HG02759 (cell line): Measurements from ENCODE around the gene WDFY4.
"Not testable (repeated sequence)": the region's sequence is repeated elsewhere in the genome, so short reads cannot be mapped to it uniquely, and the experiment has no call there.

Experiments
- ATAC-seq: cut with Tn5 transposase; IDR thresholded peaks from one replicate; pipeline ENCODE4 v1.9.1; 2021; ENCODE audit warnings: mild to moderate bottlenecking, moderate library complexity; ENCODE audit not compliant: unreplicated experiment

Gene WDFY4, protein sequence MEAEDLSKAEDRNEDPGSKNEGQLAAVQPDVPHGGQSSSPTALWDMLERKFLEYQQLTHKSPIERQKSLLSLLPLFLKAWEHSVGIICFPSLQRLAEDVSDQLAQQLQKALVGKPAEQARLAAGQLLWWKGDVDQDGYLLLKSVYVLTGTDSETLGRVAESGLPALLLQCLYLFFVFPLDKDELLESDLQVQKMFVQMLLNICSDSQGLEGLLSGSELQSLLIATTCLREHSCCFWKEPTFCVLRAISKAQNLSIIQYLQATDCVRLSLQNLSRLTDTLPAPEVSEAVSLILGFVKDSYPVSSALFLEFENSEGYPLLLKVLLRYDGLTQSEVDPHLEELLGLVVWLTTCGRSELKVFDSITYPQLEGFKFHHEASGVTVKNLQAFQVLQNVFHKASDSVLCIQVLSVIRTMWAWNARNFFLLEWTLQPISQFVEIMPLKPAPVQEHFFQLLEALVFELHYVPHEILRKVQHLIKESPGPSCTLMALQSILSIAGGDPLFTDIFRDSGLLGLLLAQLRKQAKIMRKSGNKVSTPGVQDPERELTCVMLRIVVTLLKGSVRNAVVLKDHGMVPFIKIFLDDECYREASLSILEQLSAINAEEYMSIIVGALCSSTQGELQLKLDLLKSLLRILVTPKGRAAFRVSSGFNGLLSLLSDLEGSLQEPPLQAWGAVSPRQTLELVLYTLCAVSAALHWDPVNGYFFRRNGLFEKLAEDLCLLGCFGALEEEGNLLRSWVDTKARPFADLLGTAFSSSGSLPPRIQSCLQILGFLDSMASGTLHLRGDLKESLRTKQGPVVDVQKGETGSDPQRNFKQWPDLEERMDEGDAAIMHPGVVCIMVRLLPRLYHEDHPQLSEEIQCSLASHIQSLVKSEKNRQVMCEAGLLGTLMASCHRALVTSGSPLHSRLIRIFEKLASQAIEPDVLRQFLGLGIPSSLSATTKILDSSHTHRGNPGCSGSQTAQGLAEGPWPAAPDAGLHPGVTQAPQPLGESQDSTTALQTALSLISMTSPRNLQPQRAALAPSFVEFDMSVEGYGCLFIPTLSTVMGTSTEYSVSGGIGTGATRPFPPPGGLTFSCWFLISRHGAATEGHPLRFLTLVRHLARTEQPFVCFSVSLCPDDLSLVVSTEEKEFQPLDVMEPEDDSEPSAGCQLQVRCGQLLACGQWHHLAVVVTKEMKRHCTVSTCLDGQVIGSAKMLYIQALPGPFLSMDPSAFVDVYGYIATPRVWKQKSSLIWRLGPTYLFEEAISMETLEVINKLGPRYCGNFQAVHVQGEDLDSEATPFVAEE (N-terminal part only)

DNA sequence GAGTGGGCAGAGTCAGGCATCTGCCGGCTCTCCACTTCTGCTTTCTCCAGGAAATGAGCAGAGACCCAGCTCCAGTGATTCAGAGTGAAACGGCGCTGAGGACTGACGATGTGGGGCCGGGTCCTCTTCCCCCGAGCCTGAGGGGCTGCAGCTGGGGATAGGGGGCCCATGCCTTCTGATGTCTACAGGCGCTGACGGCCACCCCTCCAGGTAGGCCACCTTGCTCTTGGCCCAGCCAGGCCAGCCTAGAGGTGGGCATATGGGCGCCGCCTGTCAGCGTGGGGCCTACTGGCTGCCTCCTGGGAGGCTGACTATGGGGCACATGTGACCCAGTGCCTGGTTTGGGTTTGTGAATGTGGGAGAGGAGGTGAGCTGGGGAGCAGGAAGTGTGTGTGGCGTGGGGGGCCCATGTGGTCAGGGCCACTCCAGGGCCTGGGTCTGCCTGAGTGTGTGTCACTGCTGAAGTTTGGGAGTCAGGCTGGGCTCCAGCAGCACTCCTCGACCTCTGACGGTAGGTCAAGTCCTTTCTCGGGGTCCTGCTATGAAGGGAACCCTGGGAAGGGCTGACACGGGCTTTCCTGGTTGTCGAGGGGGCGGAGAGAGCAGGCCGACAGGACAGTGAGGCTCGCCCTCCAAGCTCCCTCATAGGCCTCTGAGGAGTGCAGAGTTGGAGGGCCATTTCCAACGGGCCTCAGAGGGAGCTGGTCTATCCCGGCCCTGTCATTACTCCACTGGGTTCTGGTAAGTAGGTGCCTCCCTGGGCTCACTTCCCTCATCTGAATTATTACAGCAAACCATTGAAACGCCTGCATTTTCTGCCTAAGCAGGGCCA is at the start of gene WDFY4:
Gene WDFY4, plus strand, starts transcription at position 82 of the 832 bp plus-strand sequence. CDS start 24,860 bp downstream, outside the sequence.
- ATAC-seq = peak; percentile 69

DNA sequence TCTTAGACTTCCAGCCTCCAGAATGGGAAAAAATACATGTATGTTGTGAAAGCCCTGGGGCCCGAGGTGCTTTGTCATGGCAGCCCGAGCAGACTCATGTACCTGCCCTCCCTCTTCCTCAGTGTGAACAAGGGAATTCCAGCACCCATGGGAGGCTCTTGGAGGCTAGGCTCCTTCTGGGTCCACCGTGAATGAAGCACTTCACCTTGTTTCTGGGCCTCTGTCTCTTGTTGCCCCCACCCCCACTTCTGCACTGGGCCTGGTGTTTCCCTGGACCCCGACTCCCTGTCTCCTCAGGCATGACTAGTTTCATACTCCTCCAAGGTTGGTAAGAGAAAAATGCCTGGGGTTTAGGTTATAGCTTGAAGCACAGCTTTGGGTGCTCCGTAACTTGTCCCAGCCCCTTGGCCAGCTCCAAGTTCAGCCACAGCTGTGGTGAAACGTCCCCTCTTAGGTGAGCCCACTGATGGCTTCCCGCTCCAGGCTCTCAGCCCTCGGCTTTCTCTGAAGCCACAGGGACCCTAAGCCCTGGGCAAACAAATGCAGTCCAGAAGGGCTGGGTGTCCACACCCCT is 49.6 kb upstream of the WDFY4 start:
- ATAC-seq = no peak

DNA sequence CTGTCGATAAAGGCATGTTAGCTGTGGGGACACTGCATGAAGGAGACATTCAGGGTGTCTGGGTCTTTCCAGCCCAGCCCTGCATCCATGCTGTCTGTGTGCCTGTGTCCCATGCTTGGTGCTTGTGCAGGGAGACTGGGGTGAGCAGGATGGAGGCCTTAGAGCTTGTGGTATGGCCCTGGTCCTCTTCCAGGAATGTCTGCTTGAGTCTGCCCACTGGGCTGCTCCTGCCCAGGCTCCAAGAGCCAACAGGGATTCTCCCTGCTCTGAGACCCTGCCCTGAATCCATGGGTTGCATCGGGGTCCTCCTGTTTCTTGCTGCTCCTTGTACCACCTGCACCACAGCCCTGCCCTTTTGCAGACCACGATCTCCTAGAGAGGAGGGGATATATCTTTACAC is 48.4 kb upstream of the WDFY4 start:
- no peak for ATAC-seq

DNA sequence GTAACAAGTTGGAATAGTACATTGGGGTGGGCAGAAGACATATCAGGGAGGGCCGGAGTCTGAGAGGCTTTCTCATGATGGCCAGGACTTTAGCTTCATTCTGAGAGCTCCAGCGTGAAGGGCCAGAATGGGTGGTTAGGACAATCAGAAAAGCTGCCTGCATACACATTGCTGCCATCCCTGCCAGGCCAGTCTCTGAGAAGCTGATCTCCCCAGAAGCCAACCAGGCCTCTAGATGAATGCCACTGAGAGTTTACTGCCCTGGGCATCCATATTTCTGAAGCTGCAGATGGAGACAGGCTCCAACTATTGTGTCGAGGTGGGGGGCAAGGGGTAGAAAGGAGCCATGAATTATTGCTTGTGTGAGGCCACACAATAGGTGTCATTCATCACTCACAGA is 47.8 kb upstream of the WDFY4 start:
- ATAC-seq = no peak

DNA sequence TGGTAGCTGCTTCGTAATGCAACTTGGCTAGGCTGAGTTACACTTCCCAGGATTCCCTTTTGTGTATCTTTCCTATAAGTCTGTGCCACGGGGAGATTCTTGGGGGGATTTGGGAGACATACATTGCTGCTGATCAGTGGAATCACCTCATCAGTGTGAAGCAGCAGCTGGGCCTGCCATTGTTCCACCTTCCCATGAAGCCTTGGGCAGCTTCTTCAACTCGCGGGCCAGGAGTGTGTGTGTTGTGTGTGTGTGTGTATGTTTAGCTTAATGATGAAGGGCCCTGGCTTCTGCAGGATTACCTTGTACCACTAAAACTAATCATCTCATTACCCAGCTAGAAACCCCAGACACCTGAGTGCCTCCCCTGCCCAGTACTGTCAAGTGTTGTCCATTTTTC is 46.5 kb upstream of the WDFY4 start:
- no peak for ATAC-seq

DNA sequence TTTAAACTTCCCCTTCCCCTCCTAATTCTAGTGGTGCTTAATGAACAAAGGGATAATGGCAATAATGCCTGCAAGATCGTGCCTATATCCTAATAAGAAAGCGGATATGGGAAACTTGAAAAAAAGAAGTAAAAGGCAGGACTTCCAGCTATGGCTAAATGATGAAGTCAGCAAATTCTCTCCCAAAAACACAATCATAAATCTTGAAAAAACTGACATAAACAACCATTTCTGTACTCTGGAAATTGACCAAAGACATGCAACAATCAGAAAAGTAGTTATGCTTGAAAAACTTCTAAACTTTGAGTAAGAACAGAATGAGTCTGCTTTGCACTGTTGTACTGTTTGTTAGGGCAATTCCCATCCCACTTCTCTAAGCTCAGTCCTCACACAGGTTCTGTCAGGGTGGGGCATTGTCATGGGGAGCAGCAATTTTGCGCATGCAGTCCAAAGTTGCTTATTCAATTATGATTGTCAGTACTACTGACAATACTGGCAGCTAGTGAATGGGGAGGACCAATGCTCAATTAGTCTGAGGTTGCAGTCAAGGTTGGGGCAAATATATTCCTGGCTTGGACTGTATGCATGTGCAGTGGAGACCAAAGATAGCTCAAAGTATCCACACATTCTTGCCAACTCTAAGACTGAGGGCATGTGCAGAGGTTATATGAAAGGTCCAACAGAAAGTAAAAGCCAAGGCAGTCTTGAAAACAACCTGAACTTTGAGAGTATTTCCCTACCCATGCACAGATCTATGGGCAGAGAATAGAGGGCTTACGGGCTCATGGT is 45.7 kb upstream of the WDFY4 start:
- no peak for ATAC-seq

DNA sequence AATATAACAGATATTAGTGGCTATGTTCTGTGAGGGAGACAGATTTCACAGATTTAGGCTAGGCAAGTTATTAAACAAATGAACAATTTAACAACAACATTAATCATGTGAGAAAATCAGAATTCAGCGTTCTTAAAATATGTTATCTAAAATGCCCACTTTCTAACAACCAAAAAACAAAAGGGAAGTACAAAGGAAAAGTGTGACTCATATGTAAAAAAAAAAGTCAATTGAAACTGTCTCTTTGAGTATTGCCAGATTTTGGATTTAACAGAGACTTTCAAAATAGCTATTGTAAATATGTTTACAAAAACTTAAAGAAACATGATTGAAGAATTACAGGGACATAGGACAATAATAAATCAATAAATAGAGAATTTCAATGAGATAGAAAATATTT is 45.0 kb upstream of the WDFY4 start:
- no peak for ATAC-seq

DNA sequence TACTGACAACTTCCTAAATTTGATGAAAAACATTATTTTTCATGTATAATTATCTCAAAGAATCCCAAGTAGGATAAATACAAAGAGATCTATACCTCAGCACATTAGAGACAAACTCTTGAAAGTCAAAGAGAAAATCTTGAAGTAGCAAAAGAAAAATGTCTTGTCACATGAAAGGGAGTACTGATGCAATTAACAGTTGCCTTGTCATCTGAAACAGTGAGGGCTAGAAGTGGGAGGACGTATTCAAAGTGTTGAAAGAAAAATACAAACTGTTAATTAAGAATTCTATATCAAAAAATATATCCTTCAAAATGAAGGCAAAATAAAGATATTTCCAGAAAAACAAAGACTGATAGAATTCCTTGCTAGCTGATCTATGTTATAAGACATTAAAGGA is 44.3 kb upstream of the WDFY4 start:
- no peak for ATAC-seq

DNA sequence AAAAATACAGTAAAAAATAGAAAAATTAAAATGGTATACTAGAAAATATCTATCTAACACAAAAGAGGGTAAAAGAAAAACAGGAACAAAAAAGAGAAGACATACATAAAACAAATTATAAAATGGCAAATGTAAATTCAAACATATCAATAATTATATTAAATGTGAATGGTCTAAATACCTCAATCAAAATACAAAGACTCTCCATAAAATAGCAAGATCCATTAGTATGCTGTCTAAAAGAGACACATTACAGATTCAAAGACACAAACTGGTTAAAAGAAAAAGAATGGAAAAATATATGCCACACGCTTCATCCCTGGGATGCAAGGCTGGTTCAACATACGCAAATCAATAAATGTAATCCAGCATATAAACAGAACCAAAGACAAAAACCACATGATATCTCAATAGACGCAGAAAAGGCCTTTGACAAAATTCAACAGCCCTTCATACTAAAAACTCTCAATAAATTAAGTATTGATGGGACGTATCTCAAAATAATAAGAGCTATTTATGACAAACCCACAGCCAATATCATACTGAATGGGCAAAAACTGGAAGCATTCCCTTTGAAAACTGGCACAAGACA is 43.5 kb upstream of the WDFY4 start:
- ATAC-seq = not testable (repeated sequence)

DNA sequence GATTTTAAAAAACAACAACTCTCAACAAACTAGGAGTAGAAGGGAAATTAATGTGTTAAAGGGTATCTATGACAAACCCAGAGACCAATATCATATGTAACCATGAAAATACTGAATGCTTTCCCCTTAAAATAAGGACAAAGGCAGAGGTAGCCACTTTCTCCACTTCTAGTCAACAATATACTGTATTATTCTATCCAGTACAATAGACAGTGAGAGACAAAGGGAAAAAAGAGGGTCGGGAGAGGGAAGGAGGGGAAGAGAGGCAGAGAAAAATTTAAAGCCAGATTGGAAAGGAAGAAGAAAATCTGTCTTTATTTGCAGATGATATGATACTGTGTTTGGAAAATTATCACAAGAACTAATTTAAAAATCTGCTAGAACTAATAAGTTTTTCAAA is 39.1 kb upstream of the WDFY4 start:
- no peak for ATAC-seq

DNA sequence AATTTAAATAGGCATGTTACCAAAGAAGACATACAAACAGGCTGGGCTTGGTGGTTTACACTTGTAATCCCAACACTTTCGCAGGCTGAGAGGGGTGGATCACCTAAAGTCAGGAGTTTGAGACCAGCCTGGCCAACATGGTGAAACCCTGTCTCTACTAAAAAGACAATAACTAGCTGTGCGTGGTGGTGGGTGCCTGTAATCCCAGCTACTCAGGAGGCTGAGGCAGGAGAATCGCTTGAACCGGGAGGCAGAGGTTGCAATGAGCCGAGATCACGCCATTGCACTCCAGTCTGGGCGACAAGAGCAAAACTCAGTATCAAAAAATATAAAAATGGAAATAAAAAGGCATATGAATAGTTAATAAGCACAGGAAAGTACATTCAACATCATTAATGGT is 37.6 kb upstream of the WDFY4 start:
- not testable (repeated sequence) for ATAC-seq

DNA sequence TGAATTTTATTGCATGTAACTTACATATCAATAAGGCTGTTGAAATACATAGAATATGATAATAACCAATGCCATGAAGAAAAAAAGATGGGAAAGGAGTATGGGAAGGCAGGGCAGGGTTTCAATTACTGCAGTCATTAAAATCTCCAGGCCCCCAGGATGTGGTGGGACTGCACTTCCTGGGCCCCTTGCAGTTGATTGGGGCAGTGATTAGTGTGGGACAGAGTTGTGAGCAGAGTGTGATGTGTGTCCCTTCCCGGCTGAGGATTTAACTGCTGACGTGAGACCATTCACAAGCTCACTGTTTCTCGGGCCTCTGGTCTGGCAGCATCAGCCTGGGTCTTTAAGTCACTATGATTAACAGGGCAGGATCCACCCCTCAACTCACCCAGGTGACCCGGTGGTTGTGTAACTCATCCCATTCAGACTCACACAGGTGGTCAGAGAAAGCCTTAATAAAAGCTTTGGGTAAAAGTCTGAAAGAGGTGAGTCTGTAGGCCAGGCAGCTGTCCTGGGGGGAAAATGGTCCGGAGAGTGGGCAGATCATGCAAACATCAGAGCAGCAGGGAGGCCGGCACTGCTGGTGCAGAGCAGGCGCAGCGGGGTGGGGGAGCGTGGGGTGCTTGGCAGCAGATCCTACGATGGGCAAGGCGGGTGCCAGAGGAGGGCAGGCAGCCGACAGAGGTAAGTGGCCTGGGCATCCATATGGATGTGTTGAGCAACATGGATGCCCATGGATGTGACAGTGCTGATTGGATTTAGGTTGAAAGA is 36.3 kb upstream of the WDFY4 start:
- ATAC-seq = no peak

DNA sequence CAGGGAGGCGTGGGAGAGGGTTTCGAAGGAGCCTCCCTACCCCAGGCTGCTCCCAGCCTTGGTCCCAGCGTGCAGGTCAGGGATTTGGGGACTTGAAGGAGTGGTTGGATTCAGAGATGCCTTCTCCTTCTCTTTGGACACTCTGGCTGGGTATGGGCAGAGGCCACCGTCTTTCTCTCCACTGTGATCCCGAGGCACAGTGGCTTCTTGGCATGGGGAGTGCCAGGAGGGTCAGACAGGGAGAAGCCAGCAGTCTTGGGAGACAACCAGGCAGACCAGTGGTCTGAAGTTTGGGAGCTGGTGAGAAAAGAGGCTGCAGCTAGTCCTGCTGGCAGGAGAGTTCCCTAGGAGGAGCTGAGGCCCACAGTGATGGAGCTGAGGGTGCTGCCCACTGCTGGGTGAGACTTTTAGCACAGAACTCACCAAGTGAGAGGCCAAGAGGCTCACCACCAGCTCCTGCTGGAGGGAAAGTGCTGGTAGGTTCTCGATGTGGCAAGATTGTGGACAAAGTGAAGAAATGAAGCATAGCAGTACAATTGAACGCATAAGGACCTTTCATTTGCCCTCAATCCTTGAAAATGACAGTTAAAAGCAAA is 35.2 kb upstream of the WDFY4 start:
- ATAC-seq = no peak

DNA sequence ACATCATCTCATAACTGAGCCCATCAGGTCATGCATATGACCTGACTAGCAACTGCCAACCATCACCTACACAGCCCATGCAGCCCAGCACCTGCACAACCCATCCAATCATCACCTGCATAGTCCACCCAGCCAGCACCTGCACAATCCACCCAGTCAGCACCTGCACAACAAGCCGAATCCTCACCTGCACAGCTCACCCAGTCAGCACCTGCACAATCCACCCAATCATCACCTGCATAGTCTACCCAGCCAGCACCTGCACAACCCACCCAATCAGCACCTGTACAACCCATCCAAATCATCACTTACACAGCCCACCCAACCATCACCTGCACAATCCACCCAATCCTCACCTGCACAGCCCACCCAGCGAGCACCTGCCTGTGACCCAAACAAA is 33.4 kb upstream of the WDFY4 start:
- ATAC-seq = no peak

DNA sequence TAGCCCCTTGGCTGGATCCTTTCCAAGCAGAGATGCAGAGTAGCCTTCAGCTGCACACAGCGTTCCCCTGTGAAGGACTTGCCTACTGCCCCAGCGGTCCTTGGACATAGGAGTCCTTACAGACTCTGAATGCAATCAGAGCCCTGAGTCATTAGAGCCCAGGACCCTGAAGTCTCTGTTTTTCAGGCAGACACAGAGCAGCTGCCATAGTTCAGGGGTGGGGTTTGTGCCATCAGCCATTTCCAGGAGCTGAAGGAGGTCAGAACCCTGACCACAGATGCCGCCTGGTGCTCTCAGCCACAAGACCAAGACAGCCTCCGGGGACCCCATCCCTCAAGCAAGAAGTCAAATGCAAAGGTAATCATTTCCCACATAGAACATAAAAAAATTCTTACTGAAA is 32.8 kb upstream of the WDFY4 start:
- ATAC-seq = no peak

DNA sequence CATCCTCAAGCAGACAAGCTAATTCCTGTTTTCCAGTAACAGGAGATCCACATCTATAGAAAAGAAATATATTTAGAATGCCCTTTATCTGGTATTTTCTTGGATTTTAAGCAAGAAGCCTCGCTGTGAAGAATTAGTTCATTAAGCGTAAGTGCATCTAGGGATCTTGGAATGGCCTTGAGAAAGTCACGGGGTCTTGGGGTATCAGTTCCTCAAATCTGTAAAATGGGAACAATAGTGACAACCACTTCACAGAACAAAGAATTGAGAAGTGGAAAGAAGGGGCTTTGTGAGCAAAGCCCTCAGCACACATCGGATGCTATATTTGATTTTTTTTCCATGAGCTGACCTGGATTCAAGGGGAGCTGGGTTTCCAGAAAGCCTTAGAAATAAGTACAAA is 32.3 kb upstream of the WDFY4 start:
- ATAC-seq = no peak

DNA sequence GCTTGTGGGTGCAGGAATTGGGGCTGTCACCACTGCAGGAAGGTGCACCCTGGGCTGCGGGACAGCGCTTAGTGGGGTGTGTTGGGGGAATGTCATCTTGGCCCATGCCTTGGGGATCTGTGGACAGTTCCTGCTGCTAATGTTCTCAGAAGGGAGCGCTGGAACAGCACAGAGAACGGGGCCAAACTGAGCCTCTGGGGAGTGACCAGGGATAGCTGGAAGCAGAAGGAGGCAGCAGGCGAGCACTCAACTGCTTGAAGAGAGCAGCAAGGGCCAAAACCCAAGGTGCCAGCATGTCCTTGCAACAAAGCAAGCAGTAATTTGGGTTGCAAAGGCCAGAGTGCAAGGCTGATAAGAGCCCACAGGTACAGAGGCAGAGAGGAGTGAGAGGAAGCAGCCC is 31.3 kb upstream of the WDFY4 start:
- ATAC-seq = no peak
